Astrocyte (in vitro differentiated cells and primary cell): ENCODE data around the gene HSPBP1. TPM values are rescaled to one million over a fixed set of nuclear protein-coding genes. Genes with fewer than 3 reads are reported as not detected.

Source experiments
- DNase-seq: peaks from one replicate; pipeline ENCODE4 v3.0.0-alpha.2; 2010; ENCODE audit warnings: low read depth
- FAIRE-seq: peaks from 2 replicates; lab custom pipeline; 2011; peaks lifted over from hg19 to GRCh38; lab: Jason Lieb, UNC
- H2AFZ ChIP-seq: 2 replicates; pipeline ENCODE4 v1.6.0; 2012; ENCODE audit warnings: low read depth, low read length, inconsistent platforms
- H3K27ac ChIP-seq: 2 replicates; pipeline ENCODE4 v1.5.1; 2011; ENCODE audit warnings: low read depth, low read length, inconsistent platforms
- H3K27me3 ChIP-seq: 2 replicates; pipeline ENCODE4 v1.6.0; 2011; ENCODE audit warnings: low read length, inconsistent platforms; ENCODE audit not compliant: insufficient read depth
- H3K36me3 ChIP-seq: 2 replicates; pipeline ENCODE4 v1.5.1; 2011; ENCODE audit warnings: low read length, inconsistent platforms; ENCODE audit not compliant: insufficient read depth
- H3K4me1 ChIP-seq: 2 replicates; pipeline ENCODE4 v1.5.1; 2011; ENCODE audit warnings: low read length, inconsistent platforms; ENCODE audit not compliant: insufficient read depth
- H3K4me2 ChIP-seq: 2 replicates; pipeline ENCODE4 v1.6.0; 2012; ENCODE audit warnings: low read length, inconsistent platforms
- H3K4me3 ChIP-seq: 2 replicates; pipeline ENCODE4 v1.5.1; 2011; ENCODE audit warnings: low read depth, mild to moderate bottlenecking, low read length, inconsistent platforms; ENCODE audit not compliant: insufficient read depth
- H3K79me2 ChIP-seq: 2 replicates; pipeline ENCODE4 v1.6.0; 2012; ENCODE audit warnings: mild to moderate bottlenecking, low read length, inconsistent platforms; ENCODE audit not compliant: insufficient read depth
- H3K9ac ChIP-seq: 2 replicates; pipeline ENCODE4 v1.6.0; 2012; ENCODE audit warnings: mild to moderate bottlenecking, low read length, inconsistent platforms
- H3K9me3 ChIP-seq: 2 replicates; pipeline ENCODE4 v1.5.1; 2012; ENCODE audit warnings: low read depth, mild to moderate bottlenecking, low read length, inconsistent platforms; ENCODE audit not compliant: insufficient read depth
- H4K20me1 ChIP-seq: 2 replicates; pipeline ENCODE4 v1.6.0; 2012; ENCODE audit warnings: low read length, inconsistent platforms; ENCODE audit not compliant: insufficient read depth
- H3K27ac Mint-ChIP-seq: one replicate; pipeline ENCODE4 v1.8.0; 2021; ENCODE audit warnings: mild to moderate bottlenecking, mixed read lengths; ENCODE audit not compliant: unreplicated experiment
- H3K27me3 Mint-ChIP-seq: one replicate; pipeline ENCODE4 v1.8.0; 2021; ENCODE audit warnings: low read depth, mixed read lengths; ENCODE audit not compliant: unreplicated experiment
- H3K36me3 Mint-ChIP-seq: one replicate; pipeline ENCODE4 v1.8.0; 2021; ENCODE audit warnings: low read depth, mixed read lengths; ENCODE audit not compliant: unreplicated experiment
- H3K4me1 Mint-ChIP-seq: one replicate; pipeline ENCODE4 v1.8.0; 2021; ENCODE audit warnings: low read depth, mixed read lengths; ENCODE audit not compliant: unreplicated experiment
- H3K4me3 Mint-ChIP-seq: one replicate; pipeline ENCODE4 v1.8.0; 2021; ENCODE audit warnings: mild to moderate bottlenecking, moderate library complexity, mixed read lengths; ENCODE audit not compliant: unreplicated experiment
- H3K9me3 Mint-ChIP-seq: one replicate; pipeline ENCODE4 v1.8.0; 2021; ENCODE audit warnings: mild to moderate bottlenecking, mixed read lengths; ENCODE audit not compliant: unreplicated experiment
- EZH2 ChIP-seq: IDR thresholded peaks from 2 replicates; pipeline ENCODE4 v1.6.1; 2012; ENCODE audit warnings: mild to moderate bottlenecking, low read length, inconsistent platforms; ENCODE audit not compliant: insufficient read depth
- total RNA-seq: library from RNA; stranded (reverse); gene quantifications from 2 replicates; pipeline ENCODE4 v1.2.1, GENCODE V29; 2021
- TF ChIP-seq, protein P1 (sequence below): IDR thresholded peaks from 2 replicates; pipeline ENCODE4 v1.5.1; 2011; ENCODE audit warnings: low read depth, mild to moderate bottlenecking, inconsistent platforms, low read length, moderate library complexity; ENCODE audit not compliant: insufficient read depth

Gene HSPBP1
- total RNA-seq, 1 donor from 2014 or later = 34.8 TPM

DNA sequence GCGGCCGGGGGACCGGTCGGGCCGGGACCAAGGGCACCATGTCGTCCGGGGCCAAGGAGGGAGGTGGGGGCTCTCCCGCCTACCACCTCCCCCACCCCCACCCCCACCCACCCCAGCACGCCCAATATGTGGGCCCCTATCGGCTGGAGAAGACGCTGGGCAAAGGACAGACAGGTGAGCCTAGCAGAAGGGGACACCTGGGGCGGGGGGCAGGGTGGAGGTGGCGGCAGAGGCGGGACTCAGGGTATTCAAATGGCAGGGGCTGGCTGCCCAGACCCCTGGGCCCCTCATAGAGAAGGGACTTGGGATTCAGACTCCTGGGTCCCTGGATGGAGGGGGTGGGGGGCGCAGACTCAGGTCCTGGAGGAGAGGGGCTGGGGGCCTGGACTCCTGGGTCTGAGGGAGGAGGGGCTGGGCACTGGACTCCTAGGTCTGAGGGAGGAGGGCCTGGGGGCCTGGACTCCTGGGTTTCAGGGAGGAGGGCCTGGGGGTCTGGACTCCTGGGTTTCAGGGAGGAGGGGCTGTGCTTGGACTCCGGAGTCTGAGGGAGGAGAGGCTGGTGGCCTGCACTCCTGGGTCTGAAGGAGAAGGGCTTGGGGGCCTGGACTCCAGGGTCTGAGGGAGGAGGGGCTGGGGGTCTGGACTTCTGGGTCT lies 4.6 kb upstream of the HSPBP1 start:
- no peak for DNase-seq
- Histone ChIP-seq H3K36me3 (no peaks in the 10 kb centered on the region), H3K79me2 (peaks cover 10% of the 10 kb centered on the region), H3K4me1 (peaks cover 11% of the 10 kb centered on the region), H3K27ac (no peak overlapping the region), H4K20me1 (no peaks in the 10 kb centered on the region), H3K4me2 (peak overlapping the region; percentile 82), H3K9ac (peak overlapping the region; percentile 65), H3K27me3 (no peaks in the 10 kb centered on the region), H3K9me3 (no peaks in the 10 kb centered on the region), H3K4me3 (peak overlapping the region; percentile 37), H2AFZ (no peak overlapping the region)
- H3K27ac Mint-ChIP-seq = peak overlapping the region; percentile 34
- no peaks in the 10 kb centered on the region for H3K36me3 Mint-ChIP-seq
- H3K4me3 Mint-ChIP-seq = peak overlapping the region; percentile 82
- H3K4me1 Mint-ChIP-seq = no peaks in the 10 kb centered on the region
- FAIRE-seq = no peak
- H3K9me3 Mint-ChIP-seq = no peaks in the 10 kb centered on the region
- no peaks in the 10 kb centered on the region for H3K27me3 Mint-ChIP-seq
- TF ChIP-seq, protein P1, sequence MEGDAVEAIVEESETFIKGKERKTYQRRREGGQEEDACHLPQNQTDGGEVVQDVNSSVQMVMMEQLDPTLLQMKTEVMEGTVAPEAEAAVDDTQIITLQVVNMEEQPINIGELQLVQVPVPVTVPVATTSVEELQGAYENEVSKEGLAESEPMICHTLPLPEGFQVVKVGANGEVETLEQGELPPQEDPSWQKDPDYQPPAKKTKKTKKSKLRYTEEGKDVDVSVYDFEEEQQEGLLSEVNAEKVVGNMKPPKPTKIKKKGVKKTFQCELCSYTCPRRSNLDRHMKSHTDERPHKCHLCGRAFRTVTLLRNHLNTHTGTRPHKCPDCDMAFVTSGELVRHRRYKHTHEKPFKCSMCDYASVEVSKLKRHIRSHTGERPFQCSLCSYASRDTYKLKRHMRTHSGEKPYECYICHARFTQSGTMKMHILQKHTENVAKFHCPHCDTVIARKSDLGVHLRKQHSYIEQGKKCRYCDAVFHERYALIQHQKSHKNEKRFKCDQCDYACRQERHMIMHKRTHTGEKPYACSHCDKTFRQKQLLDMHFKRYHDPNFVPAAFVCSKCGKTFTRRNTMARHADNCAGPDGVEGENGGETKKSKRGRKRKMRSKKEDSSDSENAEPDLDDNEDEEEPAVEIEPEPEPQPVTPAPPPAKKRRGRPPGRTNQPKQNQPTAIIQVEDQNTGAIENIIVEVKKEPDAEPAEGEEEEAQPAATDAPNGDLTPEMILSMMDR = no peak
- TF ChIP-seq EZH2 = no peak

DNA sequence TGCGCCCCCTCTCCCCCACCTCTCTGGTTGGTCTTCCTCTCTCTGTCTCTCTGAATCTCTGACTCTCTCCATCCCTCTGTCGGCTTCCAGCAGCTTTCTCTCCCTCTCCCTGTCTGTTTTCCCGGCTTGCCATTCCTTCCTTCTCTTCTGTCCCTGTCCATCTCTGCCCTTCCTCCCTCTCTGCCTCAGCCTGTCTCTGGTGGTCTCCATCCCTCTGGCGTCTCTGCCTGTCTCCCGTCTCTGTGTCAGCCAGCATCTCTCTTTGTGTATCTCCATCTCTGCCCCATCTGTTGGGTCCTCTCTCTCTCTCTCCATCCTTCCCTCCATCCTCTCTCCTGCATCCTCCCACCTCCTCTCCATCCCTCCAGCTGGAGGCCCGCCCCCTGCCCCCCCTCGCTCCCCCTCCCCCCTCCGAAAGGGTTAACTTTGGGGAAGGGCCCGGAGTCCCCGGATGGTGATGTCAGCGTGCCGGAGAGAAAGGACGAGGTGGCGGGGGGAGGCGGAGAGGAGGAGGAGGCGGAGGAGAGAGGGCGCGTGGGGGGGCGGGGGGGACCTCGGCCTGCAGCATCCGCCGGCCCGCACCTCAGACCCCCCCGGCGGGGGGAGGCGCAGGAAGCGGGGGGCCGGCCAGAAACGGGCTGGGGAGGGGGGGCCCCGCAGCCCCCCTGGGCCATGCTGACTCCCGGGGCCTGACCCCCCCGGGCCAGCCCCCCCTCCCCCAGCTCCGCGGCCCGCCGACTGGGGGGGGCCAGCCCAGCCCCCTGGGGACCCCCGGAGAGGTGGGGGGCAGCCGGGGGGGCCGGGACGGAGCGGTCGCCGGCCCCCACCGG lies 3.9 kb upstream of the HSPBP1 start, which contains the start of gene BRSK1:
BRSK1 (plus strand) TSS at position 450 of the 830 bp plus-strand sequence. CDS start 446 bp downstream, outside the sequence.
- peak within 1 kb of the TSS; percentile 82 for H3K4me2 ChIP-seq
- H3K9ac ChIP-seq = peak within 1 kb of the TSS; percentile 70
- H3K9me3 Mint-ChIP-seq = no peaks in the 10 kb centered on the region
- H3K27ac ChIP-seq = no peak within 1 kb of the TSS
- no peaks in the 10 kb centered on the region for H3K27me3 ChIP-seq
- H3K27ac Mint-ChIP-seq = peak within 1 kb of the TSS; percentile 67
- H3K9me3 ChIP-seq = no peaks in the 10 kb centered on the region
- peak within 1 kb of the TSS; percentile 37 for H3K4me3 ChIP-seq
- DNase-seq (peak; percentile 30), FAIRE-seq (no peak)
- no peaks in the 10 kb centered on the region for H4K20me1 ChIP-seq
- no peaks in the 10 kb centered on the region for H3K36me3 ChIP-seq
- peaks cover 11% of the 10 kb centered on the region for H3K79me2 ChIP-seq
- no peaks in the 10 kb centered on the region for H3K27me3 Mint-ChIP-seq
- H3K4me1 Mint-ChIP-seq = no peaks in the 10 kb centered on the region
- no peaks in the 10 kb centered on the region for H3K36me3 Mint-ChIP-seq
- TF ChIP-seq, protein P1 = no peak
- no peak for TF ChIP-seq EZH2
- H3K4me3 Mint-ChIP-seq = peak within 1 kb of the TSS; percentile 82
- H3K4me1 ChIP-seq = peaks cover 14% of the 10 kb centered on the region
- peak within 1 kb of the TSS; percentile 77 for H2AFZ ChIP-seq
